ENCODE measurements around the gene EXOC3L4.

Gene EXOC3L4

GRCh38 chr14:103103461-103104388 lies 9.2 kb downstream of the EXOC3L4 start:
- Mint-ChIP-seq H3K4me1 (peaks cover 24% of the 10 kb centered on the region), H3K36me3 (no peaks in the 10 kb centered on the region), H3K27ac (no peak overlapping the region), H3K9me3 (no peaks in the 10 kb centered on the region), H3K27me3 (peaks cover 8% of the 10 kb centered on the region), H3K4me3 (peak overlapping the region; percentile 45)
- ATAC-seq (ENCODE audit: low read depth) (no peak), DNase-seq (ENCODE audit: low spot score in 2 of 2) (no peak)

GRCh38 chr14:103104389-103104653 lies 9.8 kb downstream of the EXOC3L4 start:
- Mint-ChIP-seq H3K27ac (no peak overlapping the region), H3K9me3 (no peaks in the 10 kb centered on the region), H3K4me3 (no peak overlapping the region), H3K36me3 (no peaks in the 10 kb centered on the region), H3K27me3 (peaks cover 8% of the 10 kb centered on the region), H3K4me1 (peaks cover 24% of the 10 kb centered on the region)
- ATAC-seq (ENCODE audit: low read depth) (no peak), DNase-seq (ENCODE audit: low spot score in 2 of 2) (no peak)

DNA sequence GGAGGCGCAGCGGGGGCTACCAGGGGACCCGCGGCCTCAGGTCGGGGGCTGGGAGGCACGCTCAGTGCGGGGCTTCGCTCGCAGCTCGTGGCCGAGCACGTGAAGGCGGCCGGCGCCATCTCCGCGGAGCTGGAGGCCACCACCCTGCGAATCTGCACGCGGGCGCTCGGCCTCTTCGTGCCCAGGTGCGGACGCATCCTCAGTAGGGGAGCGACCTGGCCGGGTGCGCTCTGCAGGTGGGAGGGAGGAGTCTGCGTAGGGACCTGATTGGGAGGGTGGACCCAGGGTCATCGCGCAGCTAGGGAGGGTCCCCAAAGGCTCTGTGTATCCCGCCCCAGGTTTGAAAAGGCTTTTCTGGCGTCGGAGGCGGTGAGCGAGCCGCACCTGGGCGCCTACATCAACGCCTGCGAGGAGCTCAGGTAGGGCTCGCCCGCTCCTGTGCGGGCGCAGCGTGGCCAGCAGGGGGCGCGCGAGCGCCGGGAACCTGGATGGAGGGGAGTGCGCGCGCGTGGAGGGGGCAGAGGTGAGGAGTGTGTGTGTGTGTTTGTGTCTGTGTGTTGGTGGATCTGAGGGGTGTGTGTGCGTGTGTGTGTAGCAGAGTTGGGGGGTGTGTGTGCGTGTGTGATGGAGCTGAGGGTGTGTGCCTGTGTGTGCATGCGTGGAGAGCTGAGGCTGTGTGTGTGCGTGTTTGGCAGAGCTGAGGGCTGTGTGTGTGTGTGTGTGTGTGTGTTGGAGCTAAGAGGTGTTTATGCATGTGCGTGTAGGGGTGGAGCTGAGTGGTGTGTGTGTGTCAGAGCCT lies 10.3 kb downstream of the EXOC3L4 start:
- no peaks in the 10 kb centered on the region for H3K36me3 Mint-ChIP-seq
- no peak overlapping the region for H3K27ac Mint-ChIP-seq
- no peaks in the 10 kb centered on the region for H3K9me3 Mint-ChIP-seq
- peak; percentile 83 to 91 for DNase-seq (ENCODE audit: low spot score in 2 of 2)
- H3K27me3 Mint-ChIP-seq, result peaks cover 11% of the 10 kb centered on the region
- ATAC-seq (ENCODE audit: low read depth), result peak; percentile 80
- peak overlapping the region; percentile 2 for H3K4me3 Mint-ChIP-seq
- H3K4me1 Mint-ChIP-seq, result peaks cover 27% of the 10 kb centered on the region

DNA sequence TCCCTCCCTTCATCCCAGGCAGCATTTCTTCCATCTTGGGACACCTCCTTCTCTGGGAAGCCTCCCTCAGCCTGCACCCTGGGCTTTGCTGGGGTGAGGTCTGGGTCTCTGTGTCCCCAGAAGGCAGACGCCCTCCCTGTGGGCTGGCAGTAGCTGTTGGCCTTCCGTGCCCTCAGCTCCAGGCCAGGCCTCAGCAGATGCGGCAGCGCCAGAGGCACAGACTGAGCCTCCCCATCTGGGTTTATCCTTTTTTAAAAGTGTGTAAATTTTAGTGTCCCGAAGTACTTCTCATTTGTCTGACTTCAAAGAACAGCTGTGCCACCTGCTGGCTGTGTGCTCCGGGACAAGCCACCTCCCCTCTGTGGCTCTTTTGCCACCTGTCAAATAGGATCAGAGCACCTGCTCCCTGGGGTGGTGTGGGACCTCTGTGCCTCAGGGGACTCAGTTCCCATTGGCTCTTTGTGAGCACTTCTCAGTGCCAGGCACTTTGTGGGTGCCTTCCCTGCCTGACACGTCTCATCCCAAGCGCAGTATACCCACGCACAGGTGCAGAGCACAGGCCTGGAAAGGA lies 11.1 kb downstream of the EXOC3L4 start:
- H3K4me3 Mint-ChIP-seq, result no peak overlapping the region
- H3K4me1 Mint-ChIP-seq, result peaks cover 22% of the 10 kb centered on the region
- peaks cover 11% of the 10 kb centered on the region for H3K27me3 Mint-ChIP-seq
- DNase-seq (ENCODE audit: low spot score in 2 of 2), result no peak
- no peaks in the 10 kb centered on the region for H3K36me3 Mint-ChIP-seq
- no peak overlapping the region for H3K27ac Mint-ChIP-seq
- ATAC-seq (ENCODE audit: low read depth), result peak; percentile 56
- H3K9me3 Mint-ChIP-seq, result no peaks in the 10 kb centered on the region

GRCh38 chr14:103107455-103107854 lies 12.9 kb downstream of the EXOC3L4 start:
- DNase-seq (ENCODE audit: low spot score in 2 of 2) (no peak), ATAC-seq (ENCODE audit: low read depth) (no peak)
- H3K4me3 Mint-ChIP-seq, result no peak overlapping the region
- H3K9me3 Mint-ChIP-seq, result no peaks in the 10 kb centered on the region
- H3K27me3 Mint-ChIP-seq, result peaks cover 13% of the 10 kb centered on the region
- H3K36me3 Mint-ChIP-seq, result no peaks in the 10 kb centered on the region
- H3K27ac Mint-ChIP-seq, result no peak overlapping the region
- H3K4me1 Mint-ChIP-seq, result peaks cover 29% of the 10 kb centered on the region

GRCh38 chr14:103107941-103108748 lies 13.6 kb downstream of the EXOC3L4 start:
- Mint-ChIP-seq H3K27me3 (peaks cover 13% of the 10 kb centered on the region), H3K9me3 (no peaks in the 10 kb centered on the region), H3K36me3 (no peaks in the 10 kb centered on the region), H3K4me3 (no peak overlapping the region), H3K27ac (no peak overlapping the region), H3K4me1 (peaks cover 29% of the 10 kb centered on the region)
- DNase-seq (ENCODE audit: low spot score in 2 of 2), result no peak
- ATAC-seq (ENCODE audit: low read depth), result no peak

GRCh38 chr14:103108749-103109207 lies 14.3 kb downstream of the EXOC3L4 start:
- DNase-seq (ENCODE audit: low spot score in 2 of 2) (no peak), ATAC-seq (ENCODE audit: low read depth) (peak; percentile 43)
- no peak overlapping the region for H3K4me3 Mint-ChIP-seq
- H3K4me1 Mint-ChIP-seq, result peaks cover 26% of the 10 kb centered on the region
- no peaks in the 10 kb centered on the region for H3K9me3 Mint-ChIP-seq
- no peak overlapping the region for H3K27ac Mint-ChIP-seq
- H3K27me3 Mint-ChIP-seq, result peaks cover 9% of the 10 kb centered on the region
- H3K36me3 Mint-ChIP-seq, result no peaks in the 10 kb centered on the region

GRCh38 chr14:103109535-103110441 lies 15.3 kb downstream of the EXOC3L4 start:
- ATAC-seq (ENCODE audit: low read depth) (no peak), DNase-seq (ENCODE audit: low spot score in 2 of 2) (no peak)
- no peaks in the 10 kb centered on the region for H3K36me3 Mint-ChIP-seq
- peaks cover 26% of the 10 kb centered on the region for H3K4me1 Mint-ChIP-seq
- no peak overlapping the region for H3K27ac Mint-ChIP-seq
- peaks cover 9% of the 10 kb centered on the region for H3K27me3 Mint-ChIP-seq
- H3K9me3 Mint-ChIP-seq, result no peaks in the 10 kb centered on the region
- no peak overlapping the region for H3K4me3 Mint-ChIP-seq

DNA sequence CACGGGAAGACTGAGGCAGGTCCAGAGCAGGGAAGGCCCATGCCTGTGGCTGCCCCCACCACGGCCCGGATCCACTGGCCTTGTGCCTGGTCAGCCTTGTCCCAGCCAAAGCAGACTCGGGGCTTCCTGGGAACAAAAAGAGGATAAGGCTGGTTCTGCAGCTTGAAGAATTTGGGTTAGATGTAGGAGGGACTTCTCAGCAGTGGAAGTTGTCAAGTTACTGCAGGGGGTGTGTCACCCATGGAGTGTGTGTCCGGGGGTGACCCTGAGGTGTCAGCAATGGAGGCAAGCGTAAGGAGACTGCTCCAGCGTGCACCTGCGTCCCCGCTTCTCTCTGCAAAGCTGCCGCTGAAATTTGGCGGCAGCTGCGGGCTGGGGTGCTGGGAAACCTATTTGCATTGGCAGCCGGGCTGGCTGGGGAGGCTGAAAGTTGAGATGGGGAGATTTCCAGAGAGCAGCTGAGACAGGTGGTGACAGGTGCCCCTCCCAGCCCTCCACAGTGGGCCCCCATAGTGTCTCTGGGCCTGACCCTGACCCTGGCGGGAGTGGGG lies 16.2 kb downstream of the EXOC3L4 start:
- Mint-ChIP-seq H3K9me3 (no peaks in the 10 kb centered on the region), H3K4me1 (peaks cover 21% of the 10 kb centered on the region), H3K27me3 (peaks cover 5% of the 10 kb centered on the region), H3K4me3 (no peak overlapping the region), H3K36me3 (no peaks in the 10 kb centered on the region), H3K27ac (peak overlapping the region; percentile 35)
- ATAC-seq (ENCODE audit: low read depth) (peak; percentile 42), DNase-seq (ENCODE audit: low spot score in 2 of 2) (no peak)

GRCh38 chr14:103111232-103111868 lies 16.8 kb downstream of the EXOC3L4 start:
- H3K4me1 Mint-ChIP-seq, result peaks cover 20% of the 10 kb centered on the region
- ATAC-seq (ENCODE audit: low read depth) (peak; percentile 50), DNase-seq (ENCODE audit: low spot score in 2 of 2) (no peak)
- H3K27me3 Mint-ChIP-seq, result peaks cover 5% of the 10 kb centered on the region
- H3K27ac Mint-ChIP-seq, result peak overlapping the region; percentile 35
- no peaks in the 10 kb centered on the region for H3K36me3 Mint-ChIP-seq
- no peak overlapping the region for H3K4me3 Mint-ChIP-seq
- no peaks in the 10 kb centered on the region for H3K9me3 Mint-ChIP-seq

- Mint-ChIP-seq H3K4me1 (peaks cover 20% of the 10 kb centered on the region), H3K9me3 (no peaks in the 10 kb centered on the region), H3K4me3 (no peak overlapping the region), H3K27me3 (peaks cover 5% of the 10 kb centered on the region), H3K27ac (no peak overlapping the region), H3K36me3 (no peaks in the 10 kb centered on the region)
- DNase-seq (ENCODE audit: low spot score in 2 of 2), result no peak
- no peak for ATAC-seq (ENCODE audit: low read depth)
Observed at GRCh38 chr14:103112400-103113243, 18.1 kb downstream of the EXOC3L4 start.

- Mint-ChIP-seq H3K4me1 (peaks cover 20% of the 10 kb centered on the region), H3K27ac (no peak overlapping the region), H3K36me3 (no peaks in the 10 kb centered on the region), H3K27me3 (peaks cover 5% of the 10 kb centered on the region), H3K9me3 (no peaks in the 10 kb centered on the region), H3K4me3 (no peak overlapping the region)
- ATAC-seq (ENCODE audit: low read depth) (no peak), DNase-seq (ENCODE audit: low spot score in 2 of 2) (no peak)
Observed at GRCh38 chr14:103113303-103113702, 18.8 kb downstream of the EXOC3L4 start.
